ENCODE measurements around the gene CPNE5.
"Not testable (repeated sequence)": the region's sequence is repeated elsewhere in the genome, so short reads cannot be mapped to it uniquely, and the experiment has no call there.

The CPNE5 gene

DNA sequence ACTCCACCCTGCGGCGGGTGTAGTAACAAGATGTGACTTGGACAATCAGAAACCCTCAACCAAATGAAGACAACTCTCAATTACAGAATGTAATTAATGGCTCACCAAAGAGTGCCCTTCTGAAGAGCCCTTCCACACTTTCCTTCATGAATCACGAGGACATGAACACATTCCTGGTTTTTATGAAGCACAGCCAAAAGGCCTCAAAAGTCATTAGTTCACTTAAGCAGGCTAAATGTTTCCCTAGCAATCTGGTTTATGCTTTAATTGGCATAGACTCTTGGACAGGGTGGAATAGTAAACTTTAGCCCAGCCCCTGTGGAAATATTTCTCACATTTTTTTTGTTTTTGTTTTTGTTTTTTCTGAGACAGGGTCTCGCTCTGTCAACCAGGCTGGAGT lies 20.5 kb downstream of the CPNE5 start:
- H3K9me3 ChIP-seq (ENCODE audit: low read length): no peaks in the 10 kb centered on the region
- H3K9ac ChIP-seq (ENCODE audit: low read length): no peak overlapping the region
- no peak overlapping the region for H3K27ac ChIP-seq (ENCODE audit: low read depth, low read length)
- H3K4me3 ChIP-seq (ENCODE audit: low read depth in 1 of 2, low read length in 2 of 2): no peak overlapping the region
- H3K27me3 ChIP-seq (ENCODE audit: control insufficient read depth in 1 of 2, insufficient read depth in 2 of 2, low read length in 2 of 2): no peaks in the 10 kb centered on the region
- H3K4me1 ChIP-seq (ENCODE audit: insufficient read depth, low read length): no peaks in the 10 kb centered on the region
- H3K36me3 ChIP-seq (ENCODE audit: insufficient read depth, low read length): no peaks in the 10 kb centered on the region

DNA sequence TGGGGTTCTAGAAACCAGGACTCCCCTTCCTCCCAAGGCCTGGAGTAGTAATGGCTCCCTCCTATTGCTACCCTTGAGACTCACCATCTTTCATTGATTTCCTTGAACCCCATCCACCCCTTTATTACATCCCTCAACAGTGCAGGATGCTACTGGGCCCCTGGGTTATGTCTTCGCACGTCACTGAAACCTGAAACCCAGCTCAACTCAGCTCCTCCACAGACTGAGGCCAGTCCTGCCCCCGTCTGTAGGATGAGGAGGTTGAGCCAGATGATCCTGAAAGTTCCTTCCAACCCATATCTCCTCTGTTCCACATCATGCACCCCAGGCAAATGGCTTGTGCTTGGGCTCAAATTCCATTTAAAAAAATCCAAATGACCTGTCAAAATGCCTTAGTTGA lies 21.4 kb downstream of the CPNE5 start:
- no peaks in the 10 kb centered on the region for H3K4me1 ChIP-seq (ENCODE audit: insufficient read depth, low read length)
- no peak overlapping the region for H3K9ac ChIP-seq (ENCODE audit: low read length)
- no peak overlapping the region for H3K27ac ChIP-seq (ENCODE audit: low read depth, low read length)
- no peak overlapping the region for H3K4me3 ChIP-seq (ENCODE audit: low read depth in 1 of 2, low read length in 2 of 2)
- H3K9me3 ChIP-seq (ENCODE audit: low read length): no peaks in the 10 kb centered on the region
- no peaks in the 10 kb centered on the region for H3K27me3 ChIP-seq (ENCODE audit: control insufficient read depth in 1 of 2, insufficient read depth in 2 of 2, low read length in 2 of 2)
- H3K36me3 ChIP-seq (ENCODE audit: insufficient read depth, low read length): no peaks in the 10 kb centered on the region

DNA sequence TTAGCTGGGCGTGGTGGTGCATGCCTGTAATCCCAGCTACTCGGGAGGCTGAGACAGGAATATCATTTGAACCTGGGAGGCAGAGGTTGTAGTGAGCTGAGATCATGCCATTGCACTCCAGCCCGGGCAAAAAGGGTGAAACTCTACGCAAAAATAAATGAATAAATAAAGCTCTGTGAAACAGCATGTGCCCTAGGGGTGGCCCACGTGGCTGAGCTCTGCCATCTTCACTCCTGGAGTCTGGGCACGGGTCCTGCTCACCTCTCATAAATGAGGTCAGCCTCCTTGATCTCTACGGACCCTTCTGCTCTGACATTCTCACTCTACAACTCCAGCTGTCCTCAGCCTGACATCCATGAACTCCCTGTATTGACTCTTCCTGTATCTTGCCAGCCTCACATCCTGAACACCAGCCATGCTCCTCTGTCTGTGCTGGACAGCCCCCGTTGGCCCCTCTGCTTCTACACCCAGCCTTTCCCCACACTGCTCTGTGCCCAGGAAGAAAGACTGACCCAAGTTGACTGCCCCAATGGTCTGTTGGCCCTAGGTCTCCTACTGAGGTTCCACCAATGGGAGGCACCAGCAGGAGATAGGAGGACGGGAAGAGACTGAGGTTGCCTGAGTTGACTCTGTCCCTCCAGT lies 21.9 kb downstream of the CPNE5 start:
- H3K27ac ChIP-seq (ENCODE audit: low read depth, low read length): no peak overlapping the region
- no peaks in the 10 kb centered on the region for H3K36me3 ChIP-seq (ENCODE audit: insufficient read depth, low read length)
- no peak overlapping the region for H3K9ac ChIP-seq (ENCODE audit: low read length)
- H3K9me3 ChIP-seq (ENCODE audit: low read length): no peaks in the 10 kb centered on the region
- H3K27me3 ChIP-seq (ENCODE audit: control insufficient read depth in 1 of 2, insufficient read depth in 2 of 2, low read length in 2 of 2): no peaks in the 10 kb centered on the region
- H3K4me1 ChIP-seq (ENCODE audit: insufficient read depth, low read length): no peaks in the 10 kb centered on the region
- no peak overlapping the region for H3K4me3 ChIP-seq (ENCODE audit: low read depth in 1 of 2, low read length in 2 of 2)

DNA sequence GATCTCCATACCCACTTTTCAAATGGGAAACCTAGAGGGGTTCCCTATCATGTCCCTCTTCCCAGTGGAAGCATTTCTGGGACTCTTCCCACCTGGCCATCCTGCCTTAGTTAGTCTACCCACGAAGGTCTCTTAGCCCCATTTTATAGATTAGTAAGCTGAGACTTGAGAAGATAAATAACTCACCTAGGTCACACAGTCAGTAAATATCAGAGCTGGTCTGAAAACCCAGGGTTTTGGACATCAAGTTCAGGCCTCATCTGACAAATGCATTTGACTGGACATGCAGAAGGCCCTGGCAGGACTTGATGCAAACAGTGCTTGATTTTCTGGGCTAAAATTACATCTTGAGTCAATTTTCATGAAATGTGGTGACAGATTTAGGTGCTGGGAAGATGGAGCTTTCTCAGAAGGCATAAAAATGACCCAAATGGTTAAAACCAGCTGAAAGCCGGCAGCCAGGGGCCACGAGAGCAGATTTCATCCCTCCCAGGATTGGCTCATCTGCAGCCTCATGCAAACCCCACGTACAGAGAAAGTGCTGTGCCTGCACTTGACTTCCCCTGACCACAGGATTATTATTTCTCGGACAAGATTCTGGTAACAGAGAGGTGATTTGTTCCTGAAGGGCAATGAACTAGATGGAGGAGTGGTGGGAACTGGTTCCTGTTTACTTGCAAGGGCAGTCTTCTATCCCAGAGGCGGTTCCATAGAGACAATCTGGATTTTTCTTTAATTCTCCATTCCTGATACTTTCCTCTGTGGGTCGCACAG lies 23.1 kb downstream of the CPNE5 start:
- H3K27me3 ChIP-seq (ENCODE audit: control insufficient read depth in 1 of 2, insufficient read depth in 2 of 2, low read length in 2 of 2): no peaks in the 10 kb centered on the region
- H3K4me3 ChIP-seq (ENCODE audit: low read depth in 1 of 2, low read length in 2 of 2): no peak overlapping the region
- no peaks in the 10 kb centered on the region for H3K36me3 ChIP-seq (ENCODE audit: insufficient read depth, low read length)
- H3K9me3 ChIP-seq (ENCODE audit: low read length): no peaks in the 10 kb centered on the region
- no peaks in the 10 kb centered on the region for H3K4me1 ChIP-seq (ENCODE audit: insufficient read depth, low read length)
- no peak overlapping the region for H3K27ac ChIP-seq (ENCODE audit: low read depth, low read length)
- H3K9ac ChIP-seq (ENCODE audit: low read length): no peak overlapping the region

DNA sequence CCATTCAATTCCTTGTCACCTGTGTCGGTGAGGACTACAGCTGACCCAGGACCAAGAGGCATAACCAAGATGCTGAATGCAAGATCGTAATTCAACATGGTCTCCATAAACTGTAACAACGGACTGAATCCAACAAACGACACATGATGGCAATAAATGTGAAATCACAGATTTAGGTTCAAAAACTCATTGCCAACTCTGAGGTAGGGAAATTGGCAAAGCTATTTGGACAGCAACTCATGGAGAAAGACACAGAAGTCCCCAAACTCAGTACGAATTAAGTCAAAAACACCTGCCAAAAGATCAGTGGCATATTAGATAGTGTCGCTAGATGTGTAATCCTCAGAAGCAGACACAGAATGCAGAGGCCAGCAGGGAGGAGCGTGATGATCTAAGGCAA lies 25.0 kb downstream of the CPNE5 start:
- Histone ChIP-seq H3K4me1 (ENCODE audit: insufficient read depth, low read length) (no peaks in the 10 kb centered on the region), H3K27me3 (ENCODE audit: control insufficient read depth in 1 of 2, insufficient read depth in 2 of 2, low read length in 2 of 2) (no peaks in the 10 kb centered on the region), H3K9me3 (ENCODE audit: low read length) (no peaks in the 10 kb centered on the region), H3K9ac (ENCODE audit: low read length) (no peak overlapping the region), H3K4me3 (ENCODE audit: low read depth in 1 of 2, low read length in 2 of 2) (no peak overlapping the region), H3K36me3 (ENCODE audit: insufficient read depth, low read length) (no peaks in the 10 kb centered on the region), H3K27ac (ENCODE audit: low read depth, low read length) (no peak overlapping the region)

DNA sequence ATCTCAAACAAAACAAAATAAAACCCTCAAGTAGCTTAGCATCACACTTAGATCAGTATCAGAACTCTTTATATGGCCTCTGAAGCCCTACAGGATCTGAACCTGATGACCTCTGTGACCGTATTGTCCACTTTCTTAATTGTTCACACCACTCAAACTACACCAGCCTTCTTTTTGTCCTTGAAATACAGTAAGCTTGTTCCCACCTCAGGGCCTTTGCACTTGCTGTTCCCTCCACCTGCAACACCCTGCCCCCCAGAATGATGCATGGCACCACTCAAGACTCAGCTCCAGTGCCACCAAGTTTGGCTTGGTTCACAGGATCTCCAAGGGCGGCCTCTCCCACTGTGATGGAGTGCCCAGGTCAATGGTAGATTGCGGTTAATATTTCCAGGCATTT lies 25.7 kb downstream of the CPNE5 start:
- Histone ChIP-seq H3K9ac (ENCODE audit: low read length) (no peak overlapping the region), H3K36me3 (ENCODE audit: insufficient read depth, low read length) (no peaks in the 10 kb centered on the region), H3K27ac (ENCODE audit: low read depth, low read length) (no peak overlapping the region), H3K4me1 (ENCODE audit: insufficient read depth, low read length) (no peaks in the 10 kb centered on the region), H3K4me3 (ENCODE audit: low read depth in 1 of 2, low read length in 2 of 2) (no peak overlapping the region), H3K9me3 (ENCODE audit: low read length) (no peaks in the 10 kb centered on the region), H3K27me3 (ENCODE audit: control insufficient read depth in 1 of 2, insufficient read depth in 2 of 2, low read length in 2 of 2) (no peaks in the 10 kb centered on the region)

DNA sequence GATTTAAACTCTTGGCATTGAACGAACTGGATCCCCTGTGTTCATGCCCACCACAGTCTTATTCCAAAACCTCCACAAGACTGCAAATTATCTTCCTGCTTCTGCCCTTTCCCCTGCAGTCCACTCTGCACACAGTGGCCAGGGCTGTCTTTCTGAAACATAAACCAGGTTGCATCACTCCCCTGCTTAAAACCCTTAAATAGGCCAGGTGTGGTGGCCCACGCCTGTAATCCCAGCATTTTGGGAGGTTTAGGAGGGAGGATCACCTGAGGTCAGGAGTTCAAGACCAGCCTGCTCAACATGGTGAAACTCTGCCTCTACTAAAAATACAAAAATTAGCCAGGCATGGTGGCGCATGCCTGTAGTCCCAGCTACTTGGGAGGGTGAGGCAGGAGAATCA lies 26.2 kb downstream of the CPNE5 start:
- not testable (repeated sequence) for H3K4me3 ChIP-seq (ENCODE audit: low read depth in 1 of 2, low read length in 2 of 2); H3K9me3 ChIP-seq (ENCODE audit: low read length); H3K9ac ChIP-seq (ENCODE audit: low read length); H3K4me1 ChIP-seq (ENCODE audit: insufficient read depth, low read length); H3K36me3 ChIP-seq (ENCODE audit: insufficient read depth, low read length); H3K27ac ChIP-seq (ENCODE audit: low read depth, low read length); H3K27me3 ChIP-seq (ENCODE audit: control insufficient read depth in 1 of 2, insufficient read depth in 2 of 2, low read length in 2 of 2)

DNA sequence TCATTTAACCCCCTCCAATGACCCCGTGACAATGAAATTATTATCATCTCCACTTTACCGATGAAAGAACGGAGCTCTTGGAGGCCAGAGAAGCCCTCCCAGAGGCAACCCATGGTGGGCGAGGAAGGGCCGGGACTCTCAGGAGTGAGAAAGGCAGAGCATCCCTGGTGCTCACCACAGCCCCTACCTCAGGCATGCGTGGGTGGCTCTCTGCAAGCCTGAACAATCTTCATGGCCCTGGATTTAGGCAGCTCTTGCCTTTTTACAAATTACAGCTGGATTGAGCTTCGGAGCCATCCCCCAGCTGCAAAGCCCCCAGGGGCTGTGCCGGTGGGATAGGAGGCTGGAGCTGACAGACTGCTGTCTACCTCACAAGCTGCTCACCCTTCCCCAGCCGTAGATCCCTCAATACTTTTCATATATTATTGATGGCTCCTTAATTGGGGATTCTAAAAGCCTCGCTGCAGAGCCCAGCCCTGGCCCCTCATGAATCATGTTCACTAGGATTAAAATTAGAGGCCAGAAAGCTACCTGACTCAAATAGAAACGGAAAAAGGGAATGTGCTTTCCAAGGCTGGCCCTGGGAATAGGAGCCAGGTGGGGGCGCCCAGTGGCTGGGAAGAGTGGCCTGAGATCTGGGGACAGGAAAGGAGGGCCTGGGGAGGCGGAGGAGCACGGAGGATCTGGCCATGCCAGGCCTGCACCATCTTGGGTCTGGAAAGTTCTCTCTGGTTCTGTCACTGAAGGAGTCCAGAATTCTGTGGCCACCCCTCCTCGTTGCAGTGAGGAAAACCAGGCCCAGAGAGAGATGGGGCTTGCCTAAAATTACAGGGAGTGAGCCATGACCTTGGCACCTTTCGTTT lies 29.1 kb downstream of the CPNE5 start:
- Histone ChIP-seq H3K9me3 (ENCODE audit: low read length) (no peaks in the 10 kb centered on the region), H3K4me3 (ENCODE audit: low read depth in 1 of 2, low read length in 2 of 2) (no peak overlapping the region), H3K9ac (ENCODE audit: low read length) (no peak overlapping the region), H3K4me1 (ENCODE audit: insufficient read depth, low read length) (no peaks in the 10 kb centered on the region), H3K27me3 (ENCODE audit: control insufficient read depth in 1 of 2, insufficient read depth in 2 of 2, low read length in 2 of 2) (no peaks in the 10 kb centered on the region), H3K27ac (ENCODE audit: low read depth, low read length) (no peak overlapping the region), H3K36me3 (ENCODE audit: insufficient read depth, low read length) (no peaks in the 10 kb centered on the region)

DNA sequence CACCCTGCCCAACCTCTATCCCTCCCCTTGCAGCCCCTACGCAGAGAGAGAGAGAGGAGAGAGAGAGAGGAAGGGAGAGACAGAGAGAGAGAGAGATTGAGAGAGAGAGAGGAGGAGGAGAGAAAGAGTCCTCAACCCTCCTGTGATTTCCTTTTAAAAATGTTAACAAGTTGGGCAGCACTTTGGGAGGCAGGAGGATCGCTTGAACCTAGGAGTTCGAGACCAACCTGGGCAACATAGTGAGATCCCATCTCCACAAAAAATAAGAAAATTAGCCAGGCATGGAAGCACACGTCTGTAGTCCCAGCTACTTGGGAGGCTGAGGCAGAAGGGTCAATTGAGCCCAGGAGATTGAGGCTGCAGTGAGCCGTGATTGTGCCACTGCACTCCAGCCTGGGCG lies 30.1 kb downstream of the CPNE5 start:
- no peaks in the 10 kb centered on the region for H3K27me3 ChIP-seq (ENCODE audit: control insufficient read depth in 1 of 2, insufficient read depth in 2 of 2, low read length in 2 of 2)
- no peaks in the 10 kb centered on the region for H3K4me1 ChIP-seq (ENCODE audit: insufficient read depth, low read length)
- H3K9ac ChIP-seq (ENCODE audit: low read length): no peak overlapping the region
- no peak overlapping the region for H3K4me3 ChIP-seq (ENCODE audit: low read depth in 1 of 2, low read length in 2 of 2)
- no peaks in the 10 kb centered on the region for H3K36me3 ChIP-seq (ENCODE audit: insufficient read depth, low read length)
- H3K9me3 ChIP-seq (ENCODE audit: low read length): no peaks in the 10 kb centered on the region
- H3K27ac ChIP-seq (ENCODE audit: low read depth, low read length): no peak overlapping the region

DNA sequence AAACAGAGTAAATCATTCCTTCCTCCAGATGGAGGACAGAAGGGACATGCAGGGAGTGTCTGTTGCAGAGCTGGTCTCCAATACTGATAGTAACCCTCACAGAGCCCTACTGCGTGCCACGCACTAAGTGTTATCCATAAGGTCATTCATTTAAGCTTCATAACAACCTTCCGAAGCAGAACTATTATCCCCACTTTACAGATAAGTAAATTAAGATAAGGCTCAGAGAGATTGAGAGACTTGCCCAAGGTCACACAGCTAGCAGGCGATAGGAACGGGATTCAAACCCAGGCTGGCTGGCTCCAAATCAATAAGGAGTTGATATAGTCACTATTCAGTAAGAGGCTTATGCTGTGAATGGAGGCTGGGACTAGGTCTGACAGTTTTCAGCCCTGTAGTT lies 30.6 kb downstream of the CPNE5 start:
- Histone ChIP-seq H3K4me1 (ENCODE audit: insufficient read depth, low read length) (no peaks in the 10 kb centered on the region), H3K9me3 (ENCODE audit: low read length) (no peaks in the 10 kb centered on the region), H3K9ac (ENCODE audit: low read length) (no peak overlapping the region), H3K4me3 (ENCODE audit: low read depth in 1 of 2, low read length in 2 of 2) (no peak overlapping the region), H3K27me3 (ENCODE audit: control insufficient read depth in 1 of 2, insufficient read depth in 2 of 2, low read length in 2 of 2) (no peaks in the 10 kb centered on the region), H3K27ac (ENCODE audit: low read depth, low read length) (no peak overlapping the region), H3K36me3 (ENCODE audit: insufficient read depth, low read length) (no peaks in the 10 kb centered on the region)

DNA sequence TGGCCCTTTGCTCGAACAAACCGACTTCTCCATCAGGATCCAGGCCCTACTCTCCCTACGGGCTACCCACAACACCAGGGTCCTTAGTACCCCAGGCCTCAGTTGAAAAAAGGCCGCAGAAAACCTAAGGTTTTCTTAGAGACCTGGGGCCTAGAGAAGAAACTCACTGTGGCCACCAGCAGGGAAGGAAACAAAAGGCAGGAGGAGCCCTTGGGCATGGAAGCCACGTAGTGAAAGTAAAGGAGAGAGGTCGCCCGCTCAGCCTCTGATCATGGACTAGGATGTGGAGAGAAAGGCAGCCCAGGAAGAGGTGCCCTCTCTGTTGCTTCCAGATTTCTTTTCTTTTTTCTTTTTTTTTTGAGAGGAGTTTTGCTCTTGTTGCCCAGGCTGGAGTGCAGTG lies 31.5 kb downstream of the CPNE5 start:
- Histone ChIP-seq H3K4me3 (ENCODE audit: low read depth in 1 of 2, low read length in 2 of 2) (no peak overlapping the region), H3K36me3 (ENCODE audit: insufficient read depth, low read length) (no peaks in the 10 kb centered on the region), H3K9ac (ENCODE audit: low read length) (no peak overlapping the region), H3K4me1 (ENCODE audit: insufficient read depth, low read length) (no peaks in the 10 kb centered on the region), H3K27me3 (ENCODE audit: control insufficient read depth in 1 of 2, insufficient read depth in 2 of 2, low read length in 2 of 2) (no peaks in the 10 kb centered on the region), H3K9me3 (ENCODE audit: low read length) (no peaks in the 10 kb centered on the region), H3K27ac (ENCODE audit: low read depth, low read length) (no peak overlapping the region)

Measured in muscle layer of colon (tissue), 2 donors.